Activated CD8-positive, alpha-beta memory T cell treated with anti-CD3 and anti-CD28 coated beads, Interleukin-2, amount 50 U/mL, for 1 hour (primary cell): ENCODE data around the gene FAM111A.

Experiments
- DNase-seq: peaks from one replicate; pipeline ENCODE4 v3.0.0-alpha.2; 2020; ENCODE audit errors: extremely low read depth

FAM111A gene

DNA sequence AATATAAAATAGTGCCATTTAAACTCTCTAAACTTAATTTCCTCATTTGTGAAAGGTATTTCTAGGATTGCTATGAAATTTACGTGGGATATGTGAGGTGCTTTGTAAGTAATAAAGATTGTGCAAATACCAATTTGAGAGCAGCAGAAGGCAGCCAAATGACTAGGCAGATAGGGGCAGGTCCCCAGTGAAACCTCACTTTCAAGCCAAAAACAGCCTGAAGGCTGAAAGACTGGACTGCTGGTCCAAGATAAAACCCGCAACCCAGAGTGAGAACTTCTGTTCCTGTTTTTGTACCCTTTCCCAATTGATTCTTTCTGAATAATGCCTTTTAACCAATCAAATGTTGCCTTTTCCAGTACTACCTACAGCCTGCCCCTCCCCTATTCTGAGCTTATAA, 36.5 kb downstream of the FAM111A start:
- DNase-seq, result no peak

DNA sequence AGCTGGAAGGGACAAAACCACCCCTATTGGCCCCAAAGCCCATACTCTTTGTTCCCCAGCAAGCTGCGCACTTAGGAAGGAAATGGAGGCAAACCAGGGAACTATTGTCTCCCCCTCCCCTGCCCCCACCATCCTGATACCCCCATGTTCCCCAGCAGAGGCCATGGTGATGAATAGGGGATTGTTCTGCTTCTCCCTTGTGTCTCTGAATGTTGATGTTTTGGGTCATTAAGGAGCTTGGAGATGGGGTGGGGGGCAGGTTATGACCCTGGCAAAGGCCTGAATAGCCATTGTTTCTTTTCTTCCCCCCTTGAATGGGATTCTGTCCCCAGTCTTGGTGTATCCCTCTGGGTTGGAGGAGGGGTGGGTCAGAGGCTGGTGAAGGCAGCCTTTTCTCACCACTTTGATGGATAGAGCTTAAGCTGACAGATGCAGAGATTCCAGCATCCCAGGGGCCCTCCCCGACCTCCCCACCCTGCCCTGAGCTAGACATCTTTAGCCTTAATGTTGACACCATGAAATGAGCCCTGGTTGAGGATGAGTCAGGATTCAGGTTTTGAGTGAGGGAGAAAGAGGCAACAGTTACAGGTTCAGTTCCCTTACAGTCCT, 37.6 kb downstream of the FAM111A start:
- no peak for DNase-seq

DNA sequence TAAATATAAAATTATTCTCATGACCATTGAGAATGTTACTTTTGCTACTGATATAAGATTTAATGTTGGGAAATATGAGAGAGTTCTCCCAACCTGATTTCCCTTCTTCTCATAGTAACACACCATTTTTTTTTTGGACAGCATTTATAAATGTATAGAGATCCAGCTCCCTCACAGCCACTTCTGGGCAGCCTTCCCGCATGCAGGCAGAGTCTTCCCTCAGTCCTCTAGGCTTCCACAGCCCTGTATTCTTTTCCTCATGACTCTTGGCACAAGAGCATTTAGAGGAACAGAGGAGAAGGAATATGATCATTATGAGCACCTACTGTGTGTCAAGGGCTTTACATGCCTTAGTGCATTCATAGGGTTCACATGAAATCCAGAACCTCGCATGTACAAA, 38.3 kb downstream of the FAM111A start:
- no peak for DNase-seq

DNA sequence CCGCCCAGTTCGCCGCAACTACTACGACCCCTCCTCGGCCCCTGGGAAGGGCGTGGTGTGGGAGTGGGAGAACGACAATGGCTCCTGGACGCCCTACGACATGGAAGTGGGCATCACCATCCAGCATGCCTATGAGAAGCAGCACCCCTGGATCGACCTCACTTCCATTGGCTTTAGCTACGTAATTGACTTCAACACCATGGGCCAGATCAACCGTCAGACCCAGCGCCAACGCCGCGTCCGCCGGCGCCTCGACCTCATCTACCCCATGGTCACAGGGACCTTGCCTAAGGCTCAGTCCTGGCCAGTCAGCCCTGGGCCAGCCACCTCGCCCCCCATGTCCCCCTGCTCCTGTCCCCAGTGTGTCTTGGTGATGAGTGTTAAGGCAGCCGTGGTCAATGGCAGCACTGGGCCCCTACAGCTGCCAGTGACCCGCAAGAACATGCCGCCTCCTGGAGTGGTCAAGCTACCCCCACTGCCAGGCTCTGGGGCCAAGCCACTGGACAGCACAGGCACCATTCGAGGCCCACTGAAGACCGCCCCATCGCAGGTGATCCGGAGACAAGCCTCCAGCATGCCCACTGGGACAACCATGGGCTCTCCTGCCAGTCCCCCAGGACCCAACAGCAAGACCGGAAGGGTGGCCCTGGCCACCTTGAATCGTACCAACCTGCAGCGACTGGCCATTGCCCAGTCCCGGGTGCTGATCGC, 39.2 kb downstream of the FAM111A start:
- no peak for DNase-seq

DNA sequence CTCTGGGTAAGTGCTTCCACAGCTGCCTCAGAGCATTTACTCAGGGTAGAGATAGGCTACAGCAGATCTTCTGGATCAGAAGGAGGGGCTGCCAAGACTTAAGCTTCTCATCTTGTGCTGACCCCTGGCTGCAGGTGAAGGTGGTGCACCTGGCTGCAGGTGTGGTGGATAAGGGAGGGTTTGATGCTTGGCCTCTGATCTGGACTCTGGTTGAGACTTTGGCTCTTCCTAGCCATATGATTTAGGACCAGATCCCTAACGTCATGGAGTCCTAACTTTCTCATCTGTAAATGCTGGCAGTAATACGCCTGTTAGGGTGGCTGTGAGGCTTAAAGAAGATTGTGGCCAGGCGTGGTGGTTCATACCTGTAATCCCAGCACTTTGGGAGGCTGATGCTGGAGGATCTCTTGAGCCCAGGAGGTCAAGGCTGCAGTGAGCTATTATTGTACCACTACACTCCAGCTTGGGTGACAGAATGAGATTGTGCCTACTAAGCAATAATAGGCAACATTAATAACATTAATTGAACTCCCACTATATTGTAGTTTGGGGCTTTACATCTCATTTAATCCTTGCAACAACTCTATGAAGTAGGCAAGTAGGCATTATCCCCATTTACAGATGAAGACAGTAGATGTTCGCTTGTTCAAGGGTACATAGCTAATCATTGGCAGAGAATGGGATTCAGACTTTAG, 39.9 kb downstream of the FAM111A start:
- DNase-seq, result no peak

DNA sequence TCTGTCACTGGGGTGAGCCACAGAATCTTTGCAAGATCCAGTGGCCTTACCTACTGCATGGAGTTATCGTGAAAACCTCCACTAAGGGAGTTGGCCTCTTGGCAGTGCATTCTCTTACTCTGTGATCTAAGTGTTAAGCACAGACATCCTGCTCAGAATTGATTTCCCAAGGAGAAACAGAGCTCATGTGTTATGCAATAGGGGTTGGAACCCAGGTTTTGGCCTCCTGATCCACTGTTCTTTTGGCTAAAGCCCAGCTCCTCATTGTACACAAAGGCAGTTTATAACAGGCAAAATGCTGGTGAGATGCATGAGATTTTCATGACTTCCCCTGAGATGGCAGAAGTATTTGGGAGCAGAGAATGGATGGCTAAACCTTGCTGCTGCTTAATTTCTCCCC, 41.1 kb downstream of the FAM111A start:
- DNase-seq, result no peak

DNA sequence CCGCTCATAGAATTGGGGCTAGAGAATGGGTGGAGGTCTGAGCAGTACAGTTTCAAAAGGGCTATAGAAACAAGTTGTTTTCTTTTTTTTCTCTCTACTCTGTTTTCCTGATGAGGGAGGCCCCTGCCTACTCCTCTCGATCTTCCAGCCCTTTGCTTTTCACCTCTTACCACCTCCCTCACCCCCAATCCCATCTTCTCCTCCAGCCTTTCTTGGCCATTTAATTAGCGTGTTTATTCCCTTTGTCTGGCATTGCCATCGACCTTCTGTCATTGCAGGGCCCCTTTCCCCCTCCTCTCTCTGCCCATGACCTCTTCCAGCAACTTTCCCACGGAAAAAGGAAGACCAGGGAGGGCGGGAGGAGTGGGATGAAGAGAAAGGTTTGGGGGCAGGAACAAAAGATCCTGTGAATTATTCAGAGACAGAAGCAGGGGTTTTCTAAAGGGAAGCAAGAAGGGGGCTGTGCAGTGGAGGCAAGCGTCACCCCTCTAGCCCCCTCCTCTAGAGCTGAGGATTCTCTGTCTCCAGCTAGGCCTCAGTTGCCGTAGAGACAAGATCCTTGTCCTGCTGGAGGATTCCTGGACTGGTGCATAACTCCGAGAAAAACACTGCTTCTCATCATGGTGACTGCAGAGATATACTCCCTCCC, 42.2 kb downstream of the FAM111A start:
- no peak for DNase-seq

DNA sequence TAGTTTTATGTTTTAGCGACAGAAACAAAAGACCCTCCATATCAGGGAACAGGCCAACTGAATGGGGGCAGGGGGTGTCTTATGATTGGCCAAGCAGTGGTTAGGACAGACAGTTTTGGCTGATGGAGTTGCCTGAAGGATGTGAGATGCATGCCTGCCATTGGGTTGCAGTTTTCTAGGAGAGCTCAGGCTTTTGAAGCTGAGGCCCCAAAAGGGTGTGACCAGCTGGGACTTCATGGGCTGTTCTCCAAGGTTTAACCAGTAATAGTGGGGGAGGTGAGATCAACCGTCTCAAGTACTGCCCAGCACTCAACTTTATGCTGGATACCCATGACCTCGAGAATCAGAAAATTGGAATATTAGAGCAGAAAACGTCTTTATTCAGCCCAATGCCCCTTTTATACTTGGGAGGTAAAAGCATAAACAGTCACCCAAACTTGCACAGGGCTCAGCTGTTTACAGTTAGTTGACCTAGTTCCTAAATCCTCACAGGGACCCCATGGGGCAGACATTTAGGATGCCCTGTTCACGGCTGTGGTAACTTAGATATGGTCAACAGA, 42.8 kb downstream of the FAM111A start:
- no peak for DNase-seq

DNA sequence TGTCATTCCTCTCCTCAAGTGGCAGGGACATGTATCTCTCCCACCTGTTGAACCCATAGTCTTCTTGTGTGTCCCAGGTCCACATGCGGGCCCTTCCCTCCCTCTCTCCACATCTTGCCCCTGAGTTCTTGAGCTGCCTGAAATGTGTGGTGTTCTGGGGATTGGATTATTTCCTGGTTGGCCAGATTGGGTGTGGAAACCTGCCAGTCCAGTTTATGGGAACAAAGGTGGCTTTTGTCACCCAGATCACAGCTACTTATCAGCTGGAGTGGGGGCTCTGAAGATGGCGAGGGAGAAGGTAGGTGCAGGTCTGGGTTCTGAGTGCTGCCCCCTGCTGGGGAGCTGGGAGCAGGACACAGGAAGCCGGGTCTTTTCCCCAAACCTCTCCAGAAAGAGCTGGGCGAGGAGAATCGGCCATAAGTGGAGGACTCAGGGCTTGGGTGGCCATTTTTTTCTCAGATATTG, 43.5 kb downstream of the FAM111A start:
- no peak for DNase-seq

DNA sequence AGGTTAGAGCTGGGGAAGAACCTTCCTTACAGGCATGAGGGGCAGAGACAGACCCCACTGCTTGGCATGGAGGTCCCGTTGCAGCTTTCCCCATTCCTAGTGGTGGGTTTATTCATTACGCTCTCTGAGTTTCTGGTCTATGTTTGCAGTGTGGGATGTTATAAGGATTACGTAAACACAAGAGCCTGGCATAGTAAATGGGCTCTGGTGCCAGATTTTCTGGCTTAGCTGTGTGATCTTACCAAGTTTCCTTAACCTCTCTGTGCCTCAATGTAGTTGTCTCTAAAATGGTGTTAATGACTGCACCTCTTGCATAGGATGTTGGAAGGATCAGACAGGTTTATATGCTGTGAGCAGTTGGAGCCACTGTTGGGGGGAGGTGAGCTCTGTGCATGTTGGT, 44.4 kb downstream of the FAM111A start:
- DNase-seq, result no peak

DNA sequence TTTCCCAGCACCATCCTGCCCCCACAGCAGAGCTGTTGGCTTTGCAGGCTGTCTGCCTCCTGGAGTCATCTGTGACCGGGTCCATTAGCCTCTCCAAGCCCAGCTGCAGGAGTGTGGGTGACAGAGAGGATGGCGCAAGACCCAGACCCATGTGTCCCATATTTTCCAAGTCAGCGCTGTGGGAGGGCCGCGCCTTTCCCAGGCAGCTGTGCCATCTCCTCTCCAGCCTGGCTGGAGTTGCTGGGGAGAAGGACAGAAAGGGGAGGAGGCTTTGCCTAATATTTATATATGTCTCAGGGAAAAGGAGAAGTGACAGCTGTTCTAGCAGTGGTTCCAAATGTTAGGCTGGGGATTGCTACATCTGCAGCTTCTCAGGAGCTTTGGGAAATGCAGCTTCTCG, 44.9 kb downstream of the FAM111A start:
- no peak for DNase-seq

DNA sequence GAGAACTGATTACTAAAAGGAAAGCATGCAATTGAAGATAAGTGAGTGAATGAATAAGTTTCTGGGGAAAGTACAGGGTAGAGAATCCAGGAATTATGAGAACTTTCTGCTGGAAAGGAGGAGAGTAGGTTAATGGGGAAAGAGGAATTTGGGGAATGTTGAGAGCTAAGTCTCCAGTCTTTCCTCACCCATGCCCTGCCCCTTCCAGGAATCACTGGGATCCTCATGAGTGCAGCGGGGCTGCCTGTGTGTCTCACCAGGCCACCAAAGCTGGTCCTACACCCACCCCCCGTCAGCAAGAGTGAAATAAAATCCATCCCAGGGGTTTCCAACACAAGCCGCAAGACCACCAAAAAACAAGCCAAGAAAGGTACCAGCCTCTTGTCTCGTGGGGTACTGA, 46.3 kb downstream of the FAM111A start:
- no peak for DNase-seq

DNA sequence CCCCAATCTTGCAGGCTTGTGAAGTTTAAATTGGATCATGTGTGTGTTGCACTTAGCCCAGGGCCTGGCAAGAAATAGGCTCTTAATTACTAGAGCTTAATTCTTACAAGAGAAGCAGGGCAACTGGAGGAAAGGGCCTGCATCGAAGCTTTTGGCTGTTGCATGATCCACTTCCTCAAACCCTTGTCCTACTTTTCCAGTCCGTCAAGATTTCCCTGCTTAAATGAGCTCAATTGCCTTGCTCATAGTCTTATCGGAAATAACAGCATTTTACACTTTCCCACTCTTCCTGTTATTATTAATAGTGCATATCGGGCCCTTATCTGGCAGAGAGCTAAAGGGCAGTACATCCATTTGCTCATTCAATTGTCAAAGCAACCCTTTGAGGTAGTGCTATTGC, 47.3 kb downstream of the FAM111A start:
- DNase-seq, result no peak

DNA sequence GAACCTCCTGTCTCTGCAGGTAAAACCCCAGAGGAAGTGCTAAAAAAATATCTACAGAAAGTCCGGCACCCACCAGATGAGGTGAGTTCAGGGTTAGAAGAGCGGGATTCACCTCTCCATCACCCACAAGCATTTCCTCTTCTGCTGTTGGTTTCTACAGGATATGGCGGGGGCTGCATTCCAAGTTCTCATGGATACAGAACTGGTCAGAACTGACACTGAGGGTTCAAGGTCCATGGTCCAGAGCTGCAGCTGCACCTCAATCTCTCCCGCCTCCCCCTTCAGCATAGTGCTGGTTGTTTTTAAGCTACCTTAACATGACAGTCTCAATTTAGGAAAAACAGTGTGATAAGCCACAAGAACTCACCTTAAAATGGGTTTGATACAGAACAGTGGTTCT, 48.4 kb downstream of the FAM111A start:
- DNase-seq, result no peak

DNA sequence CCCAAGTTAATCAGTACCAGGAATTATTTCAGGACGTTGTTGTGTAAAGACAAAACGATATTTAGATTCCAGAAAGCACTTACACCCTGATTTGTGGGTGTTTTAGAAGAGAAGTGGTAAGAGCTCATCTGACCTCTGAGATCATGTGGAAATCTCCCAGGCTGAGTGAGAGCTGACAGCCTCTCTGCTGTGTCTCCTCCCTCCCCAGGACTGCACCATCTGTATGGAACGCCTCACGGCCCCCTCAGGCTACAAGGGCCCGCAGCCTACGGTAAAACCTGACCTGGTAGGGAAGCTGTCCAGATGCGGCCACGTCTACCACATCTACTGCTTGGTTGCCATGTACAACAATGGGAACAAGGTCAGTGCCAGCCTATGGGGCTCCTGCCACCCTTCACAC, 49.2 kb downstream of the FAM111A start:
- DNase-seq, result no peak

DNA sequence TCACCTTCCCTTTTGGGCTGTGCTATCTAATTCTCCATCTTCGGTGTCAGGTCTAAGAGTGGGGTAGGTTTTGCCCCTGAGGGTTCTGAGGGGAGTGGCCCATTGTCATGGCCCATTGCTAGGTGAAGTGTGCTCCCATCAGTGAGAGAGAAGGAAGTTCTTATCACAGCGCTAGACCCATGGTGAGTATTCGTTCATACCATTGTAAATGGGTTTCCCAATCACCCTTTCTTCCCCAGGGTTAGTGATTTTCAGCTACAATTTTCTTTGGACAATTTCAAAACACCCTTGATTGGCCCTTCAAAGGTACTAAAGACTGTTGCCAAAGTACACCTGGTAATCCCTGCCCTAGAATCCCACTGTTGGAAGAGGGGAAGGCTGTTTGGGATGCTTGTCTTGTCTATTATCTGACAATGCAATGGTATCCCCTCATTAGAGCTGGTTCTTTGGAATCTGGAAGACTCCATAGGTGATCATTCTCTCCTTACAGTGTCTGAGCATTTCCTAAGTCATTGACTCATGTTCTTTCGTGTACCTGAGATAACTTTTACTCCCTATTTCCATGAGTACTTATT, 49.9 kb downstream of the FAM111A start:
- DNase-seq, result no peak

DNA sequence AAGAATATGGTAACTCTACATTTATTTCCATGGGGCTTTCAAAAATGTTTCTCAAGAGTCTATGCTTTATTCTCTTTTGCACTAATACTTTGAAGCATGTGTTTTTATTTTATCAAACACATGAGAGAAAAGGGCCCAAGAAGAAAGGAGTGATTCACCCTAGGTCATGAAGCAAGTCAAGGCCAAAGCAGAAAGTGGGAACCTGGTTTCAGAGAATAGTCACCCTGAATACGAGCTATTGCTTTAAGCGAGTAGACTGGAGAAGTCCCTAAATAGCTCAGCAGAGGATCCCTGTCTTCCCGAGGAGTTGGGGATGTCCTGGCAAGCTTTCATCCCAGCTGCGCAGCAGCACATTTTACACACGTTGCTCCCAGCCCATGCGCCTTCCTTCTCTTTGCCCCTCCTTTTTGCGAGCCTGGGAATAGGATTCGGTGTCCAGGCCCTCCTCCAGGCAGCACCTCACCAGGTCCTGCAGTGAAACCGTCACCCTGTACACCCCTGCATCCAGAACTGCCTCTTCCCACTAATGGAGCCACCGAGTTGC, 51.0 kb downstream of the FAM111A start:
- no peak for DNase-seq

DNA sequence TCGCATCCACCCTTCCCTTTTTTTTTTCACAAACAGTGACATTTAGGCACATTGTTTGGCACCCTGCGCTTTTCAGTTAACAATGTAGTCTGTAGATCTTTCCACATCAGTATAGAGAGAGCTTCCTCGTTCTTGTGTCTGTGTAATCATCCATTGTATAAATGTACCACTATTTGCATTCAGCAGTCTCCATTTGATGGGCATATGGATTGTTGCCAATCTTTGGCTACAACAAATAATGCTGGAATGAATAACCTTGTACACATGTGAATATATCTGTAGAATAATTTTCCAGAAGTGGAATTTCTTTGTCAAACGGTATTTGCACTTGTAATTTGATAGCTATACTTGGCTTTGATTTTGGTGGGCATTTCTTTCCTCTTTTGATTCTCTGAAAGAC, 52.9 kb downstream of the FAM111A start:
- no peak for DNase-seq

DNA sequence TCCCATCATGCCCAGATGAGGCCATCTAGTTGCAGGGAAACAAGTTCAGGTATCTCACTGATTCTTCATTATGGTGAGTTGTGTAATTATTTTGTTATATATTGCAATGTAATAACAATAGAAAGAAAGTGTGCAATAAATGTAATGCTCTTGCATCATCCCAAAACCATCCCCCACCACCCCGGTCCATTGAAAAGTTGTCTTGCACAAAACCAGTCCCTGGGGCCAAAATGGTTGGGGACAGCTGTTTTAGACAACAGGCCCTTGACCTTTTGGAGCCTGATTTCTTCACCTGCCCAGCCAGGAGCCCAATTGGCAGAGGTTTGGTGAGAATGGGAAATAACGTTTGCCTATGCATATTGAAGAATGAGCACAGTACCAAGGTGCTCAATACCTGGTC, 54.1 kb downstream of the FAM111A start:
- no peak for DNase-seq

DNA sequence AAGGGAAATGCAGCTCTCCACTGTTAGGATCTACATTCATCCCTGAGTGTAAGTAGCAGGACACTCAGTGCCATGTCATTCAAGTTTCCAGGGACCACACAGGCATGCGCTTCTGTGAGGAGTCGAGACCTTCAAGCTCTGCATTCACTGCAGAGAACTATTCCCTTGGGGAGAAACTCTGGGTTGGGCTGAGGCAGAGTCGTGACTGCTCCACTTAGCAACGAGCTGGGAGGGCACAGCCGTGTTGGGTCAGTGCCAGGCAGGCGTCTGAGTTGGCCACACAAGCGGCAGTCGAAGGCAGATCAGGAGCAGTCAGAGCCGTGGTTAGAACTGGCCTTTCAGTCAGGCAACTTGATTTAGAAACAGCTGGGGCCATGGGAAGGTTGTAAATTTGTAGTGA, 55.3 kb downstream of the FAM111A start:
- no peak for DNase-seq

DNA sequence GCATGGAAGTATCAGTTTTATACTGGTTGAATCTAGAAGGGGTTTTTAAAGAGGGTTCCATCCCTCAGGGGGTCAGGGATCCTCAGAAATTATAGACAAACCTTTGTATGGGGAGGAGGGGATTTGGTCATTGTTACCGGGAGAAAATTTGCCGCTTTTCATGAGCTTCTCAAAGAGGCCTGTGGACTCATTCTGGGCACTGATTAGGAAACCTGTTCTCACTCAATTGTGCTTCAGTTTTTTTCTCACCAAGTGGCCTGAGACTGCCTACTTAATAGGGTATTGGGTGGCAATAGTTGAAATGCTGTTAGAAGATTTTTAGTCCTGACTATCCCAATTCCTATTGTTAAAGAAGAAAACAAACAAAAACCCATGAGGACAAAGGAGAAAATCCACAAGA, 56.1 kb downstream of the FAM111A start:
- DNase-seq, result no peak
